22Rv1 (cell line): ENCODE data around the gene DVL2.

Experiments used
- CTCF ChIP-seq: fragments of 450-650 bp; IDR thresholded peaks from 2 replicates; pipeline ENCODE4 v1.5.1; 2017; ENCODE audit warnings: mild to moderate bottlenecking
- ZFX ChIP-seq: fragments of 450-650 bp; IDR thresholded peaks from 2 replicates; pipeline ENCODE4 v1.6.1; 2017; ENCODE audit warnings: antibody characterized with exemption, borderline replicate concordance

GRCh38 chr17:7178973-7179316 lies 55.4 kb downstream of the DVL2 start:
- no peak for TF ChIP-seq CTCF
- TF ChIP-seq ZFX: no peak
